ENCODE data around the gene SLC35F1. TPM values are rescaled to one million over a fixed set of nuclear protein-coding genes. Genes with fewer than 3 reads are reported as not detected.
"Not testable (repeated sequence)": the region's sequence is repeated elsewhere in the genome, so short reads cannot be mapped to it uniquely, and the experiment has no call there.

Gene SLC35F1
- total and polyA plus RNA-seq, 2 donors (not counting 1 experiment from before 2014, with no cell fraction given): not detected

DNA sequence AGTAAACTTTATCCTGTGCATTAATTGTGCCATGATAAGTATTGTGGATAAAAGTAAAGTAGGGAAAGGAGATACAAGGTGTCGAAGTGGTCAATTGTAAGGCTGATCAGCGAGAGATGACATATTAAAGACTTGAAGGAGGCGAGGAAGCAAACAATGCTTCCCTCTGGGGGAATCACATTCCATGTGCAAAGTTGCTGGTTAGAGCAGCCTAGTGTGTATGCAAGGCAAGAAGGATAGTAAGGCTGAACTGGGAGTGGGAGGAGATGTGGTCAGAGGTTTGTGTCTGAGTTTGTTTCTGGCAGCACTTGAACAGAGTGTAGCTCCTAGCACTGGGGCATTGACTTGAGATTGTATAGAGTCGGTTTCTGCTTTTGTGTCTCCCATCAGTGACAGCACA, 122.9 kb downstream of the SLC35F1 start:
- Histone ChIP-seq H3K36me3 (replicated peaks in 1 of 2; ENCODE audit: control extremely low read depth in 1 of 2, control insufficient read depth in 1 of 2, extremely low read depth in 1 of 2, insufficient read depth in 2 of 2, low read length in 1 of 2) (no peaks in the 10 kb centered on the region), H4K20me1 (ENCODE audit: control insufficient read depth, insufficient read depth, low read length, poor library complexity, severe bottlenecking) (no peaks in the 10 kb centered on the region), H3K4me1 (ENCODE audit: control insufficient read depth in 2 of 2, insufficient read depth in 2 of 2, low read length in 2 of 2) (no peaks in the 10 kb centered on the region), H3K79me2 (ENCODE audit: control insufficient read depth, insufficient read depth, low read length) (no peaks in the 10 kb centered on the region), H3K27ac (ENCODE audit: low read length in 2 of 2) (no peak overlapping the region), H3K4me2 (replicated peaks; ENCODE audit: low read depth, low read length, poor library complexity, severe bottlenecking) (no peak overlapping the region), H3K27me3 (replicated peaks in 1 of 4; ENCODE audit: control extremely low read depth in 1 of 4, control insufficient read depth in 3 of 4, insufficient read depth in 4 of 4, low read length in 3 of 4) (no peaks in the 10 kb centered on the region), H3K9ac (ENCODE audit: low read length) (no peak overlapping the region), H3K4me3 (ENCODE audit: control extremely low read depth in 1 of 5, extremely low read depth in 1 of 5, insufficient read depth in 1 of 5, low read depth in 2 of 5, low read length in 4 of 5) (no peak overlapping the region), H3K9me3 (ENCODE audit: control extremely low read depth in 1 of 3, control insufficient read depth in 2 of 3, insufficient read depth in 1 of 3, low read length in 2 of 3) (no peaks in the 10 kb centered on the region), H2AFZ (ENCODE audit: insufficient read depth, low read depth, low read length, poor library complexity, severe bottlenecking) (no peak overlapping the region)
- 89% methylated on average over 3 of the region's 4 CpGs for WGBS (ENCODE audit: insufficient coverage)
- no peaks in the 10 kb centered on the region for H3K27me3 Mint-ChIP-seq
- no peak for DNase-seq
- no peaks in the 10 kb centered on the region for H3K9me3 Mint-ChIP-seq (ENCODE audit: insufficient read depth)
- intact Hi-C loops (cut with micrococcal nuclease): no loop called here
- TF ChIP-seq EZH2 (IDR thresholded peaks at IDR 0.05; ENCODE audit: borderline replicate concordance, insufficient read depth, low read depth, low read length, poor library complexity, severe bottlenecking): no peak
- TF ChIP-seq CTCF (IDR thresholded peaks at IDR 0.05): no peak
- no peak overlapping the region for H3K27ac Mint-ChIP-seq
- ATAC-seq (ENCODE audit: low read depth): no peak
- ChIA-PET CTCF (no interaction called here), POLR2A (no interaction called here)
- no peaks in the 10 kb centered on the region for H3K4me1 Mint-ChIP-seq
- H3K4me3 Mint-ChIP-seq: no peak overlapping the region

DNA sequence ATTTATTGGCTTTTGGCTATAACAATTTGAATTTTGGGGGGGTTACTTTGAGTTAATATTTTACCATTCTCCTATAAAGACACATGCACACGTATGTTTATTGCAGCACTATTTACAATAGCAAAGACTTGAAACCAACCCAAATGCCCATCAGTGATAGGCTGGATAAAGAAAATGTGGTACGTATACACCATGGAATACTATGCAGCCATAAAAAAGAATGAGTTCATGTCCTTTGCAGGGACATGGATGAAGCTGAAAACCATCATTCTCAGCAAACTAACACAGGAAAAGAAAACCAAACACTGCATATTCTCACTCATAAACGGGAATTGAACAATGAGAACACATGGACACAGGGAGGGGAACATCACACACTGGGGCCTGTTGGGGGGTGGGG, 130.4 kb downstream of the SLC35F1 start:
- POLR2A ChIA-PET; H4K20me1 ChIP-seq (ENCODE audit: control insufficient read depth, insufficient read depth, low read length, poor library complexity, severe bottlenecking); intact Hi-C loops (cut with micrococcal nuclease); H3K4me3 Mint-ChIP-seq; DNase-seq; H3K27ac ChIP-seq (ENCODE audit: low read length in 2 of 2); H3K9me3 Mint-ChIP-seq (ENCODE audit: insufficient read depth); H3K4me2 ChIP-seq (replicated peaks; ENCODE audit: low read depth, low read length, poor library complexity, severe bottlenecking); H3K4me1 Mint-ChIP-seq; H3K27me3 ChIP-seq (replicated peaks in 1 of 4; ENCODE audit: control extremely low read depth in 1 of 4, control insufficient read depth in 3 of 4, insufficient read depth in 4 of 4, low read length in 3 of 4); H3K27me3 Mint-ChIP-seq; ATAC-seq (ENCODE audit: low read depth); H3K9ac ChIP-seq (ENCODE audit: low read length); H3K36me3 ChIP-seq (replicated peaks in 1 of 2; ENCODE audit: control extremely low read depth in 1 of 2, control insufficient read depth in 1 of 2, extremely low read depth in 1 of 2, insufficient read depth in 2 of 2, low read length in 1 of 2); H3K4me3 ChIP-seq (ENCODE audit: control extremely low read depth in 1 of 5, extremely low read depth in 1 of 5, insufficient read depth in 1 of 5, low read depth in 2 of 5, low read length in 4 of 5); H2AFZ ChIP-seq (ENCODE audit: insufficient read depth, low read depth, low read length, poor library complexity, severe bottlenecking); H3K27ac Mint-ChIP-seq; H3K4me1 ChIP-seq (ENCODE audit: control insufficient read depth in 2 of 2, insufficient read depth in 2 of 2, low read length in 2 of 2); H3K79me2 ChIP-seq (ENCODE audit: control insufficient read depth, insufficient read depth, low read length); CTCF ChIA-PET; H3K9me3 ChIP-seq (ENCODE audit: control extremely low read depth in 1 of 3, control insufficient read depth in 2 of 3, insufficient read depth in 1 of 3, low read length in 2 of 3): not testable (repeated sequence)
- WGBS (ENCODE audit: insufficient coverage): no CpG with 5 or more reads among the region's 3 CpGs
